B cell (primary cell): ENCODE results near the gene PTPRC. TPM values are rescaled to one million over a fixed set of nuclear protein-coding genes. Genes with fewer than 3 reads are reported as not detected.

Source experiments
- ATAC-seq: fragments of 200-7000 bp; cut with Tn5 transposase; one replicate; pipeline ENCODE4 v1.10.0; 2021; ENCODE audit warnings: low read depth, mild to moderate bottlenecking, moderate number of reproducible peaks, moderate library complexity
- CTCF ChIA-PET: fragments of 350-600 bp; sonication (Branson Sonifier 250); formaldehyde crosslinking; loops from one replicate; lab custom pipeline; 2021; ENCODE audit warnings: antibody characterized with exemption, inconsistent platforms; lab: Charles Lee
- POLR2A ChIA-PET: fragments of 350-600 bp; sonication (Branson Sonifier 250); formaldehyde crosslinking; loops from one replicate; lab custom pipeline; 2021; ENCODE audit warnings: antibody characterized with exemption; lab: Charles Lee
- DNase-seq: peaks from one replicate; pipeline ENCODE4 v3.0.0; 2013
- H2AFZ ChIP-seq: 2 replicates; pipeline ENCODE4 v1.6.1; 2012; ENCODE audit warnings: mild to moderate bottlenecking, low read depth, low read length; ENCODE audit not compliant: insufficient read depth, poor library complexity, severe bottlenecking
- H3K27ac ChIP-seq, 2 donors: 1 replicate in 1 of 2; 2 replicates in 1 of 2; pipeline ENCODE4 v1.5.1; 2012 to 2013; ENCODE audit warnings: low read length in 2 of 2, mild to moderate bottlenecking in 2 of 2, moderate library complexity in 1 of 2
- H3K27me3 ChIP-seq, 4 experiments: fragments of 200-600 bp in 1 of 4; sonication (generic) in 1 of 4; replicated peaks in 1 of 4; 1 replicate in 2 of 4; 2 replicates in 2 of 4; pipeline versions ENCODE4 v1.6.1 to v1.7.0; 2013 to 2016; ENCODE audit warnings: low read length in 3 of 4, mild to moderate bottlenecking in 2 of 4, mixed read lengths in 1 of 4, moderate library complexity in 1 of 4; ENCODE audit not compliant: insufficient read depth in 4 of 4, control insufficient read depth in 3 of 4; ENCODE audit errors: control extremely low read depth in 1 of 4
- H3K36me3 ChIP-seq, 2 experiments: replicated peaks in 1 of 2; 1 replicate in 1 of 2; 2 replicates in 1 of 2; pipeline versions ENCODE4 v1.6.1 to v1.7.1; 2013; ENCODE audit warnings: low read length in 1 of 2; ENCODE audit not compliant: insufficient read depth in 2 of 2, control insufficient read depth in 1 of 2; ENCODE audit errors: control extremely low read depth in 1 of 2, extremely low read depth in 1 of 2
- H3K4me1 ChIP-seq, 2 donors: fragments of 200-600 bp in 1 of 2; sonication (generic) in 1 of 2; 1 replicate in 1 of 2; 2 replicates in 1 of 2; pipeline versions ENCODE4 v1.5.1 to v1.6.1; 2013 to 2017; ENCODE audit warnings: low read length in 2 of 2; ENCODE audit not compliant: control insufficient read depth in 2 of 2, insufficient read depth in 2 of 2
- H3K4me2 ChIP-seq: replicated peaks from 2 replicates; pipeline ENCODE3; 2012; ENCODE audit warnings: mild to moderate bottlenecking, low read depth, low read length; ENCODE audit not compliant: poor library complexity, severe bottlenecking
- H3K4me3 ChIP-seq, 5 experiments: fragments of 200-600 bp in 1 of 5; sonication (generic) in 1 of 5; 1 replicate in 3 of 5; 2 replicates in 2 of 5; pipeline versions ENCODE4 v1.5.1 to v1.7.0; 2011 to 2016; ENCODE audit warnings: low read length in 4 of 5, mild to moderate bottlenecking in 4 of 5, low read depth in 2 of 5, control low read depth in 1 of 5, moderate library complexity in 1 of 5; ENCODE audit not compliant: insufficient read depth in 1 of 5; ENCODE audit errors: control extremely low read depth in 1 of 5, extremely low read depth in 1 of 5
- H3K79me2 ChIP-seq: fragments of 200-600 bp; sonication (generic); one replicate; pipeline ENCODE4 v1.6.0; 2016; ENCODE audit warnings: low read length; ENCODE audit not compliant: control insufficient read depth, insufficient read depth
- H3K9ac ChIP-seq: fragments of 200-600 bp; sonication (generic); 2 replicates; pipeline ENCODE4 v1.6.1; 2017; ENCODE audit warnings: mild to moderate bottlenecking, low read length, moderate library complexity
- H3K9me3 ChIP-seq, 3 donors: one replicate each; pipeline versions ENCODE4 v1.6.1 to v1.7.1; 2013; ENCODE audit warnings: low read length in 2 of 3; ENCODE audit not compliant: control insufficient read depth in 2 of 3, insufficient read depth in 1 of 3; ENCODE audit errors: control extremely low read depth in 1 of 3
- H4K20me1 ChIP-seq: 2 replicates; pipeline ENCODE4 v1.6.0; 2012; ENCODE audit warnings: mild to moderate bottlenecking, low read length; ENCODE audit not compliant: insufficient read depth, control insufficient read depth, poor library complexity, severe bottlenecking
- H3K27ac Mint-ChIP-seq: one replicate; pipeline ENCODE4 v1.8.0; 2021; ENCODE audit warnings: mixed read lengths
- H3K27me3 Mint-ChIP-seq: one replicate; pipeline ENCODE4 v1.8.0; 2021; ENCODE audit warnings: mixed read lengths
- H3K4me1 Mint-ChIP-seq: one replicate; pipeline ENCODE4 v1.8.0; 2021; ENCODE audit warnings: mixed read lengths
- H3K4me3 Mint-ChIP-seq: one replicate; pipeline ENCODE4 v1.8.0; 2021; ENCODE audit warnings: mixed read lengths
- H3K9me3 Mint-ChIP-seq: one replicate; pipeline ENCODE4 v1.8.0; 2022; ENCODE audit warnings: mixed read lengths; ENCODE audit not compliant: insufficient read depth
- EZH2 ChIP-seq: IDR thresholded peaks from 2 replicates; pipeline ENCODE4 v1.6.1; 2012; ENCODE audit warnings: borderline replicate concordance, low read depth, mild to moderate bottlenecking, moderate library complexity, low read length; ENCODE audit not compliant: insufficient read depth, poor library complexity, severe bottlenecking
- WGBS: methylation state at CpG from one replicate; pipeline ENCODE4 v1.1.5; 2013; ENCODE audit warnings: missing lambda C conversion rate; ENCODE audit not compliant: insufficient coverage; 5-methylcytosine and 5-hydroxymethylcytosine counted together
- intact Hi-C: fragments of 100-400 bp; cut with micrococcal nuclease; formaldehyde crosslinking; loops from one replicate; pipeline ENCODE4 v1.10.0; 2022
- polyA plus RNA-seq: library from polyadenylated mRNA; depleted of rRNA; stranded (reverse); fragments of >200 nt; gene quantifications from 2 replicates; pipeline ENCODE4 v1.2.3, GENCODE V29; 2012
- total RNA-seq, 2 donors: library from RNA; stranded (reverse); fragments of 120-200 nt in 1 of 2; gene quantifications; 1 replicate in 1 of 2; 2 replicates in 1 of 2; pipeline versions ENCODE4 v1.2.3 to v1.2.4, GENCODE V29; 2013 to 2022
- TF ChIP-seq, protein P1 (sequence below): fragments of 200-600 bp; IDR thresholded peaks from one replicate; pipeline ENCODE4 v1.8.0; 2022; ENCODE audit warnings: antibody characterized with exemption, mild to moderate bottlenecking

Gene PTPRC
- total and polyA plus RNA-seq, 2 donors (not counting 1 experiment from before 2014, with no cell fraction given): 151 to 543 TPM

- peaks cover 4 to 9% (median 4%) of the 10 kb centered on the region in 3 donors for H3K9me3 ChIP-seq
- H3K27ac ChIP-seq: peak overlapping the region; percentile 94 to 96
- H3K4me2 ChIP-seq: peak overlapping the region; percentile 72
- H3K79me2 ChIP-seq: peaks cover 64% of the 10 kb centered on the region
- H4K20me1 ChIP-seq: no peaks in the 10 kb centered on the region
- no peaks in the 10 kb centered on the region for H3K27me3 ChIP-seq
- H3K4me3 ChIP-seq: peak overlapping the region; percentile 44 to 70 (median 64)
- peak; percentile 81 for ATAC-seq
- Mint-ChIP-seq H3K4me3 (peak overlapping the region; percentile 97), H3K4me1 (peaks cover 81% of the 10 kb centered on the region), H3K27ac (peak overlapping the region; percentile 99), H3K9me3 (peaks cover 2% of the 10 kb centered on the region), H3K27me3 (no peaks in the 10 kb centered on the region)
- peak; percentile 90 for DNase-seq
- H3K4me1 ChIP-seq: peaks cover 75 to 80% of the 10 kb centered on the region in 2 donors
- peaks cover 0 to 9% of the 10 kb centered on the region in 2 experiments for H3K36me3 ChIP-seq
- intact Hi-C loops: loop anchor here (1.0 to 2.0 kb wide), 7 partner anchors 14 to 82 kb away; no protein-coding TSS in a partner anchor
- H2AFZ ChIP-seq: peak overlapping the region; percentile 43
- WGBS: 0% methylated on average over 2 of the region's 6 CpGs
- CTCF ChIA-PET: interaction anchor here (0.8 to 3.0 kb wide), 20 partner anchors 9 to 87 kb away, joined by 3 to 44 read pairs (median 4); partner anchors contain the start of gene PTPRC
- H3K9ac ChIP-seq: peak overlapping the region; percentile 67
- POLR2A ChIA-PET: interaction anchor here (0.5 to 4.7 kb wide), 17 partner anchors 12 to 83 kb away, joined by 3 to 87 read pairs (median 4); partner anchors contain the start of gene PTPRC
- no peak for TF ChIP-seq EZH2
- TF ChIP-seq, protein P1, sequence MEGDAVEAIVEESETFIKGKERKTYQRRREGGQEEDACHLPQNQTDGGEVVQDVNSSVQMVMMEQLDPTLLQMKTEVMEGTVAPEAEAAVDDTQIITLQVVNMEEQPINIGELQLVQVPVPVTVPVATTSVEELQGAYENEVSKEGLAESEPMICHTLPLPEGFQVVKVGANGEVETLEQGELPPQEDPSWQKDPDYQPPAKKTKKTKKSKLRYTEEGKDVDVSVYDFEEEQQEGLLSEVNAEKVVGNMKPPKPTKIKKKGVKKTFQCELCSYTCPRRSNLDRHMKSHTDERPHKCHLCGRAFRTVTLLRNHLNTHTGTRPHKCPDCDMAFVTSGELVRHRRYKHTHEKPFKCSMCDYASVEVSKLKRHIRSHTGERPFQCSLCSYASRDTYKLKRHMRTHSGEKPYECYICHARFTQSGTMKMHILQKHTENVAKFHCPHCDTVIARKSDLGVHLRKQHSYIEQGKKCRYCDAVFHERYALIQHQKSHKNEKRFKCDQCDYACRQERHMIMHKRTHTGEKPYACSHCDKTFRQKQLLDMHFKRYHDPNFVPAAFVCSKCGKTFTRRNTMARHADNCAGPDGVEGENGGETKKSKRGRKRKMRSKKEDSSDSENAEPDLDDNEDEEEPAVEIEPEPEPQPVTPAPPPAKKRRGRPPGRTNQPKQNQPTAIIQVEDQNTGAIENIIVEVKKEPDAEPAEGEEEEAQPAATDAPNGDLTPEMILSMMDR: no peak
Observed at GRCh38 chr1:198598796-198599321, 40.0 kb upstream of the PTPRC start.

GRCh38 chr1:198599749-198600148, 39.1 kb upstream of the PTPRC start:
- H3K4me1 ChIP-seq: peaks cover 75 to 78% of the 10 kb centered on the region in 2 donors
- TF ChIP-seq EZH2: no peak

More at GRCh38 chr1:198599749-198600148, 39.1 kb upstream of the PTPRC start:
- peak overlapping the region; percentile 99 for H3K27ac Mint-ChIP-seq
- no peak for DNase-seq
- H3K27ac ChIP-seq: peak overlapping the region; percentile 94 to 96
- no peaks in the 10 kb centered on the region for H3K27me3 Mint-ChIP-seq
- H3K4me1 Mint-ChIP-seq: peaks cover 86% of the 10 kb centered on the region
- peaks cover 2% of the 10 kb centered on the region for H3K9me3 Mint-ChIP-seq
- POLR2A ChIA-PET: interaction anchor here (1.1 to 4.7 kb wide), 4 partner anchors 22 to 82 kb away, joined by 3 to 87 read pairs (median 13); partner anchors contain the start of gene PTPRC
- peaks cover 0 to 9% (median 0%) of the 10 kb centered on the region in 3 donors for H3K9me3 ChIP-seq
- H3K9ac ChIP-seq: peak overlapping the region; percentile 67
- H3K4me3 ChIP-seq: peak overlapping the region in 1 of 5 experiments; percentile 66
- H3K4me3 Mint-ChIP-seq: peak overlapping the region; percentile 97
- ATAC-seq: no peak
- no peaks in the 10 kb centered on the region for H3K27me3 ChIP-seq
- no peaks in the 10 kb centered on the region for H4K20me1 ChIP-seq
- H3K36me3 ChIP-seq: peaks cover 0 to 9% of the 10 kb centered on the region in 2 experiments
- peaks cover 60% of the 10 kb centered on the region for H3K79me2 ChIP-seq
- H2AFZ ChIP-seq: no peak overlapping the region
- H3K4me2 ChIP-seq: peak overlapping the region; percentile 72
- CTCF ChIA-PET: interaction anchor here (1.7 to 3.0 kb wide), 3 partner anchors 9 to 86 kb away, joined by 4 to 44 read pairs (median 13); no protein-coding TSS in a partner anchor
- WGBS: 100% methylated on average over 1 of the region's 2 CpGs
- intact Hi-C loops: loop anchor here (1.0 to 2.0 kb wide), 5 partner anchors 13 to 77 kb away; no protein-coding TSS in a partner anchor
